H1 (cell line): ENCODE measurements around the gene NEURL1B.

Experiments used
- CTCF ChIP-seq, 3 experiments: IDR thresholded peaks; 1 replicate in 2 of 3; 2 replicates in 1 of 3; pipeline versions ENCODE4 v1.5.1 to v1.6.1; 2011; ENCODE audit warnings: low read length in 3 of 3, mild to moderate bottlenecking in 3 of 3, inconsistent platforms in 2 of 3, low read depth in 1 of 3, moderate library complexity in 1 of 3; ENCODE audit not compliant: insufficient read depth in 1 of 3; ENCODE audit errors: control extremely low read depth in 1 of 3
- EP300 ChIP-seq, 2 experiments: IDR thresholded peaks; 1 replicate in 1 of 2; 2 replicates in 1 of 2; pipeline ENCODE4 v1.6.1; 2011 to 2012; ENCODE audit warnings: low read depth in 2 of 2, low read length in 2 of 2, mild to moderate bottlenecking in 2 of 2, borderline replicate concordance in 1 of 2, inconsistent platforms in 1 of 2, moderate library complexity in 1 of 2
- EZH2 ChIP-seq: fragments of 200-600 bp; sonication (generic); IDR thresholded peaks from 2 replicates; pipeline ENCODE4 v1.7.1; 2012; ENCODE audit warnings: low read depth, mild to moderate bottlenecking, moderate library complexity, low read length, inconsistent platforms; ENCODE audit not compliant: severe bottlenecking
- JUN ChIP-seq: IDR thresholded peaks from 2 replicates; pipeline ENCODE4 v1.6.1; 2011; ENCODE audit warnings: low read depth, mild to moderate bottlenecking, improper control_type of control experiment, low read length
- MAFK ChIP-seq: IDR thresholded peaks from 2 replicates; pipeline ENCODE4 v1.6.1; 2012; ENCODE audit warnings: low read depth, mild to moderate bottlenecking, improper control_type of control experiment, low read length
- POLR2A ChIP-seq, 2 experiments: IDR thresholded peaks; 1 replicate in 1 of 2; 2 replicates in 1 of 2; pipeline ENCODE4 v1.6.1; 2011; ENCODE audit warnings: low read depth in 2 of 2, low read length in 2 of 2, mild to moderate bottlenecking in 2 of 2; ENCODE audit errors: control extremely low read depth in 1 of 2
- RAD21 ChIP-seq, 2 experiments: IDR thresholded peaks in 1 of 2; conservative IDR thresholded peaks in 1 of 2; 2 replicates each; pipeline ENCODE4 v1.6.1; 2011; ENCODE audit warnings: low read depth in 2 of 2, low read length in 2 of 2, improper control_type of control experiment in 1 of 2, inconsistent platforms in 1 of 2, mild to moderate bottlenecking in 1 of 2, moderate library complexity in 1 of 2
- SAP30 ChIP-seq: fragments of 300-600 bp; sonication (generic); IDR thresholded peaks from 2 replicates; pipeline ENCODE4 v1.7.1; 2012; ENCODE audit warnings: low read length, moderate library complexity, mild to moderate bottlenecking, inconsistent platforms; ENCODE audit not compliant: insufficient read depth, insufficient replicate concordance
- SIX5 ChIP-seq: IDR thresholded peaks from 2 replicates; pipeline ENCODE4 v1.6.1; 2011; ENCODE audit warnings: mild to moderate bottlenecking, low read depth, low read length
- TAF1 ChIP-seq: IDR thresholded peaks from 2 replicates; pipeline ENCODE4 v1.6.1; 2011; ENCODE audit warnings: mild to moderate bottlenecking, low read depth, low read length
- USF2 ChIP-seq: IDR thresholded peaks from 2 replicates; pipeline ENCODE4 v1.6.1; 2011; ENCODE audit warnings: low read length, improper control_type of control experiment

GRCh38 chr5:172600571-172600970, 40.5 kb upstream of the NEURL1B start:
- TF ChIP-seq POLR2A (IDR thresholded peaks at IDR 0.05; ENCODE audit: control extremely low read depth in 1 of 2, low read depth in 2 of 2, low read length in 2 of 2): no peak
- TF ChIP-seq USF2: no peak
- no peak for TF ChIP-seq EZH2
- TF ChIP-seq CTCF (IDR thresholded peaks at IDR 0.05; ENCODE audit: control extremely low read depth in 1 of 3, insufficient read depth in 1 of 3, low read depth in 1 of 3, low read length in 3 of 3): no peak
- TF ChIP-seq TAF1: no peak
- TF ChIP-seq SIX5: no peak
- no peak for TF ChIP-seq EP300 (IDR thresholded peaks at IDR 0.05; ENCODE audit: borderline replicate concordance in 1 of 2, low read depth in 2 of 2, low read length in 2 of 2)
- no peak for TF ChIP-seq JUN
- no peak for TF ChIP-seq MAFK
- TF ChIP-seq SAP30: no peak
- no peak for TF ChIP-seq RAD21 (IDR thresholded peaks at IDR 0.05 in 1 of 2, conservative IDR thresholded peaks at IDR 0.05 in 1 of 2; ENCODE audit: low read depth in 2 of 2, low read length in 2 of 2)
